Astrocyte of the hippocampus (primary cell): ENCODE measurements around the gene BACH2.
"Not testable (repeated sequence)": the region's sequence is repeated elsewhere in the genome, so short reads cannot be mapped to it uniquely, and the experiment has no call there.

Experiments
- DNase-seq: peaks from one replicate; pipeline ENCODE4 v3.0.0; 2011; ENCODE audit warnings: low read depth, low spot score

BACH2 gene

GRCh38 chr6:89972025-89972381, 324.6 kb downstream of the BACH2 start:
- no peak for DNase-seq

- not testable (repeated sequence) for DNase-seq
These were observed 325.2 kb downstream of the BACH2 start for GRCh38 chr6:89971338-89972024.

GRCh38 chr6:89970609-89971337, 325.9 kb downstream of the BACH2 start:
- peak; percentile 87 for DNase-seq

GRCh38 chr6:89970072-89970471, 326.6 kb downstream of the BACH2 start:
- no peak for DNase-seq

- no peak for DNase-seq
These were observed 329.7 kb downstream of the BACH2 start for GRCh38 chr6:89966913-89967312.

GRCh38 chr6:89966228-89966544, 330.5 kb downstream of the BACH2 start:
- no peak for DNase-seq

- no peak for DNase-seq
These were observed 331.0 kb downstream of the BACH2 start for GRCh38 chr6:89965441-89966227.

- DNase-seq = no peak
These were observed 333.3 kb downstream of the BACH2 start for GRCh38 chr6:89963391-89963790.

- DNase-seq = no peak
These were observed 335.2 kb downstream of the BACH2 start for GRCh38 chr6:89961481-89961880.

GRCh38 chr6:89959883-89960282, 336.8 kb downstream of the BACH2 start:
- no peak for DNase-seq

GRCh38 chr6:89956182-89956581, 340.5 kb downstream of the BACH2 start:
- DNase-seq = no peak

- DNase-seq = no peak
These were observed 341.3 kb downstream of the BACH2 start for GRCh38 chr6:89955364-89955763.

GRCh38 chr6:89954721-89955148, 341.9 kb downstream of the BACH2 start:
- DNase-seq = no peak

GRCh38 chr6:89952686-89953085, 344.0 kb downstream of the BACH2 start:
- DNase-seq = peak; percentile 85

- peak; percentile 50 for DNase-seq
These were observed 344.5 kb downstream of the BACH2 start for GRCh38 chr6:89952105-89952671.

GRCh38 chr6:89951574-89952104, 345.0 kb downstream of the BACH2 start:
- peak; percentile 80 for DNase-seq

GRCh38 chr6:89950879-89951391, 345.7 kb downstream of the BACH2 start:
- DNase-seq = no peak

- no peak for DNase-seq
These were observed 346.2 kb downstream of the BACH2 start for GRCh38 chr6:89950446-89950845.

- peak; percentile 51 for DNase-seq
These were observed 347.8 kb downstream of the BACH2 start for GRCh38 chr6:89948876-89949275.

GRCh38 chr6:89944826-89945407, 351.7 kb downstream of the BACH2 start:
- no peak for DNase-seq

GRCh38 chr6:89944181-89944755, 352.4 kb downstream of the BACH2 start:
- no peak for DNase-seq
